ENCODE measurements around the gene TTC36.
A peak's percentile ranks its signal among the peaks of the same experiment; 100 is the strongest.

Gene TTC36

GRCh38 chr11:118526688-118527087, 586 bp upstream of the TTC36 start:
- peaks cover 23% of the 10 kb centered on the region for H3K36me3 ChIP-seq (ENCODE audit: low read depth)
- TF ChIP-seq CTCF (IDR thresholded peaks at IDR 0.05; ENCODE audit: poor library complexity, severe bottlenecking): no peak
- H3K9me3 ChIP-seq (ENCODE audit: severe bottlenecking): no peaks in the 10 kb centered on the region
- H3K4me1 ChIP-seq (ENCODE audit: insufficient read depth, poor library complexity, severe bottlenecking): peaks cover 6% of the 10 kb centered on the region
- H3K27me3 ChIP-seq (ENCODE audit: insufficient read depth, poor library complexity, severe bottlenecking): no peaks in the 10 kb centered on the region
- H3K4me3 ChIP-seq (ENCODE audit: severe bottlenecking): no peak overlapping the region
- ATAC-seq (ENCODE audit: low read depth) (no peak), DNase-seq (ENCODE audit: low spot score) (peak; percentile 2)
- no peak overlapping the region for H3K27ac ChIP-seq (ENCODE audit: poor library complexity, severe bottlenecking)

GRCh38 chr11:118528511-118528910, 1.2 kb downstream of the TTC36 start:
- Histone ChIP-seq H3K36me3 (ENCODE audit: low read depth) (peaks cover 4% of the 10 kb centered on the region), H3K27ac (ENCODE audit: poor library complexity, severe bottlenecking) (no peak overlapping the region), H3K27me3 (ENCODE audit: insufficient read depth, poor library complexity, severe bottlenecking) (no peaks in the 10 kb centered on the region), H3K9me3 (ENCODE audit: severe bottlenecking) (no peaks in the 10 kb centered on the region), H3K4me3 (ENCODE audit: severe bottlenecking) (no peak overlapping the region), H3K4me1 (ENCODE audit: insufficient read depth, poor library complexity, severe bottlenecking) (peaks cover 6% of the 10 kb centered on the region)
- TF ChIP-seq CTCF (IDR thresholded peaks at IDR 0.05; ENCODE audit: poor library complexity, severe bottlenecking): no peak
- DNase-seq (ENCODE audit: low spot score): no peak
- ATAC-seq (ENCODE audit: low read depth): no peak

DNA sequence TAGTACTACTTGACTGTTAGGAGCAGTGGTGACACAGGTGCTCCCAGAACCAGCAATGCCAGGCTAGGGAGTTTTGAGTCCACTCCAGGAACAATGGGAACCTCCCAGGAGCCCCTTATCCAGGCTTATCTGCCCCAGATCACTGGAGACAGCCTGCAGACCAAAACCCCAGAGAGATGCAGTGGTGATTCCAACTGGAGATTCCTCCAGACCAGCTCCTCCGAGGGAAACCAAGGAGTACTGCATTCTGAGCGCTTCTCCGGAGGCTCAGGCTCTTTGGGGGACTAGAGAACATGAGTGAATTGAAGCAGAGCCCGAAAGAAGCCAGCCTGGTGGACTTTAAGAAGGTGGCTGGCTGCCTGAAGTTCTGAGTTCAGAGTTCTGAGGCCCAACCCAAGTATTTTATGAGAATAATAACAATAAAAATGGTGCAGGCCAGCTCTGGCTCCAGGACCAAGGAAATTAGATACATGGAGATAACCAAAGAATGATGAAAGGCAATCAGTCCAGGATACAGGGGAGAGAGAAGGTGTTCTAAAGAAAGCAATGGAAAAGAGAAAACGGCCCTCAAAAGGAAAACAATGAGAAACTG, 2.4 kb downstream of the TTC36 start:
- DNase-seq (ENCODE audit: low spot score) (no peak), ATAC-seq (ENCODE audit: low read depth) (no peak)
- no peaks in the 10 kb centered on the region for H3K9me3 ChIP-seq (ENCODE audit: severe bottlenecking)
- no peaks in the 10 kb centered on the region; the same call in 1 of the 2 replicates for H3K36me3 ChIP-seq (ENCODE audit: low read depth)
- no peak for TF ChIP-seq CTCF (IDR thresholded peaks at IDR 0.05; ENCODE audit: poor library complexity, severe bottlenecking)
- peaks cover 6% of the 10 kb centered on the region for H3K4me1 ChIP-seq (ENCODE audit: insufficient read depth, poor library complexity, severe bottlenecking)
- no peak overlapping the region for H3K27ac ChIP-seq (ENCODE audit: poor library complexity, severe bottlenecking)
- no peaks in the 10 kb centered on the region for H3K27me3 ChIP-seq (ENCODE audit: insufficient read depth, poor library complexity, severe bottlenecking)
- peak overlapping the region; percentile 90 for H3K4me3 ChIP-seq (ENCODE audit: severe bottlenecking)

DNA sequence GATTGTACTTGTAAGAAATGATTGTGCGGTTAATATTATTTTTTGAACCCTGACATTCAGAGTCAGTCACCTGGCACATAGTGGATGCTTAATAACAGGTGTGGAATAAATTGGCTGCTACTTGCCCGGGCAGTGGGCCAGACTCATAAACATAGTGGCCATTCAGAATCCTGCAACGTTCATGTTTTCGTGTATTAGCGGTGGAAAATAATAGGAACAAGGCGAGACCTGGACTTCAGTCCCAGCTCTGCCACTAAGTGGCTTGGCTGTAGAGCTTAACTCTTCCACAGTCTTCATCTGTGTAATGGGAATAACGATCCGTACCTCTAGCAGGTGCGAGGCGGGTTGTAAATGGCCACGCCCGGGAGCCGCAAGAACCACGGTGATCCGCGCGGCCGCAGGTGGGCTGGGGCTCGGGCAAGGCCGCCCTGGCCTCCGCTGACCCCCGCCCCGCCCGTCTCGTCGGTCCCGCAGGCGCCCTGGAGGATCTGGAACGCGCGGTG, 3.0 kb downstream of the TTC36 start:
- no peak for TF ChIP-seq CTCF (IDR thresholded peaks at IDR 0.05; ENCODE audit: poor library complexity, severe bottlenecking)
- Histone ChIP-seq H3K27ac (ENCODE audit: poor library complexity, severe bottlenecking) (peak overlapping the region; percentile 25), H3K27me3 (ENCODE audit: insufficient read depth, poor library complexity, severe bottlenecking) (no peaks in the 10 kb centered on the region), H3K9me3 (ENCODE audit: severe bottlenecking) (no peaks in the 10 kb centered on the region), H3K4me1 (ENCODE audit: insufficient read depth, poor library complexity, severe bottlenecking) (peaks cover 6% of the 10 kb centered on the region), H3K36me3 (ENCODE audit: low read depth) (no peaks in the 10 kb centered on the region; the same call in 1 of the 2 replicates), H3K4me3 (ENCODE audit: severe bottlenecking) (peak overlapping the region; percentile 90)
- no peak for ATAC-seq (ENCODE audit: low read depth)
- DNase-seq (ENCODE audit: low spot score): no peak
